Ovary (tissue), 9 donors: Measurements from ENCODE around the gene GUCY1B1. TPM values are rescaled to one million over a fixed set of nuclear protein-coding genes. Genes with fewer than 3 reads are reported as not detected.

Source experiments
- DNase-seq, 5 donors: peaks; one replicate each; pipeline ENCODE4 v3.0.0-alpha.2; 2019 to 2020
- H3K27ac ChIP-seq, 2 donors: fragments of 200-600 bp; one replicate each; pipeline versions ENCODE4 v1.5.1 to v1.8.0; 2019 to 2022
- H3K27me3 ChIP-seq: fragments of 200-600 bp; one replicate; pipeline ENCODE4 v1.8.0; 2022
- H3K36me3 ChIP-seq: fragments of 200-600 bp; sonication (generic); one replicate; pipeline ENCODE4 v1.5.1; 2019
- H3K4me1 ChIP-seq: one replicate; pipeline ENCODE4 v1.8.1; 2013; ENCODE audit warnings: mild to moderate bottlenecking, moderate library complexity; ENCODE audit not compliant: insufficient read depth
- H3K4me3 ChIP-seq: fragments of 200-600 bp; sonication (generic); one replicate; pipeline ENCODE4 v1.5.1; 2017
- H3K9me3 ChIP-seq, 2 donors: fragments of 200-600 bp in 1 of 2; sonication (generic) in 1 of 2; one replicate each; pipeline versions ENCODE4 v1.5.1 to v1.8.1; 2013 to 2019; ENCODE audit warnings: mild to moderate bottlenecking in 1 of 2, moderate library complexity in 1 of 2
- EP300 ChIP-seq: sonication (generic); formaldehyde crosslinking; IDR thresholded peaks from one replicate; pipeline ENCODE4 v1.6.1; 2017; ENCODE audit warnings: antibody characterized with exemption
- POLR2A ChIP-seq: fragments of 450-650 bp; IDR thresholded peaks from one replicate; pipeline ENCODE4 v1.6.1; 2017; ENCODE audit warnings: antibody characterized with exemption, mild to moderate bottlenecking, moderate library complexity
- WGBS, 3 donors: extraction: QIAGEN DNeasy Blood & Tissue Kit in 1 of 3; methylation state at CpG; one replicate each; pipeline versions ENCODE4 v1.1.5 to v1.1.7; 2013 to 2017; 5-methylcytosine and 5-hydroxymethylcytosine counted together
- intact Hi-C, 4 donors: fragments of 100-400 bp; cut with DNase I; formaldehyde crosslinking; loops; one replicate each; pipeline versions ENCODE4 v1.11.0 to v1.15.1; 2022 to 2023
- polyA plus RNA-seq, 2 donors: library from polyadenylated mRNA; stranded (reverse); fragments of 200-250 nt in 1 of 2; fragments of 350-450 nt in 1 of 2; fragmentation: Illumina TruSeq in 1 of 2; extraction: RNeasy Lipid Tissue Mini Kit (QIAGEN cat#74804) in 1 of 2; gene quantifications; one replicate each; pipeline ENCODE4 v1.2.3, GENCODE V29; 2013 to 2014
- total RNA-seq, 7 donors: library from RNA; depleted of rRNA in 2 of 7; stranded (reverse); fragments of >200 nt in 2 of 7; fragmentation: NEBNext Ultra II Directional in 3 of 7; extraction: Animal tissue kit (Norgen Biotek cat#: 25700) in 3 of 7; gene quantifications; one replicate each; pipeline versions ENCODE4 v1.1.0 to v1.2.4, GENCODE V29; 2016 to 2023
- TF ChIP-seq, protein P1 (sequence below), 3 donors: fragments of 450-650 bp in 2 of 3; fragments of 200-600 bp in 1 of 3; IDR thresholded peaks; one replicate each; pipeline versions ENCODE4 v1.5.1 to v1.8.0; 2016 to 2022; ENCODE audit warnings: antibody characterized with exemption in 3 of 3, mild to moderate bottlenecking in 1 of 3
- donor health status: DM: no; HTN: no; CAD: no; lungs with moderate emphysema.
- donor health status: DM: no; HTN: no; CAD: no.
- donor health status: Bipolar disorder and iron deficiency.
- donor health status: DM: yes; HTN: yes; CAD: no.
- donor health status: DM: no; HTN: no; CAD: no.
- donor health status: DM: yes; HTN: yes; CAD: no.

The GUCY1B1 gene
- total and polyA plus RNA-seq, 9 donors = 3.6 to 17.9 (median 6.2) TPM

DNA sequence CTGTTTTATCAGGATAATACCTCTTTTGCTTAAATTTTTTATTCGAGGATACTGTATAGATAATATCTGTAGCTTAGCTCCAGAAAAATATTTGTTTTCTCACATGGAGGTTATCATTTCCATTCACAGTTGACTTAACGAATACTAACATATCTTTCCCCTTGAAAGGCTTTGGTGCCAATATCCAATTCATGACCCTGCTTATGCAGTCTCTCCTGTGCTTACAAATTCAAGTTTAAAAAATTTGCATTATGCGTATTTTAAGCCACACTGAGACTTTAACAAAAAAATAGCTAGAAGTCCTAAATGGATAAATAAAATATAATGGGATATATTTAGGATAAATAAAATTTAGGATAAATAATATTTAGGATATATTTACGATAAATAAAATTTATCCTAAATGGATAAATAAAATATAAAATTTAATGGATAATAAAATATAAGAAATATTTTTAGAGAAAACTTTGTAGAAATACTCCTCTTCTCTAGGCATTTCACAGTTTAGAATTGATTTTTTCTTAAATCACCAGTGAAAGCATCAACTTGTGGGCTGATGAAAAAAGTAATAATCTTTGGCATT lies 22.5 kb downstream of the GUCY1B1 start:
- no peak for DNase-seq
- intact Hi-C loops = loop anchor here in 1 of 4 donors (10.0 kb wide), 1 partner anchor 337 kb away; no protein-coding TSS in a partner anchor

GRCh38 chr4:155784637-155785036 lies 25.8 kb downstream of the GUCY1B1 start:
- Histone ChIP-seq H3K36me3 (no peaks in the 10 kb centered on the region), H3K4me1 (no peaks in the 10 kb centered on the region), H3K9me3 (no peaks in the 10 kb centered on the region), H3K27me3 (no peaks in the 10 kb centered on the region), H3K27ac (no peak overlapping the region), H3K4me3 (no peak overlapping the region)
- 2 to 10% (median 8%) methylated on average over 1 of the region's 1 CpG for WGBS, 3 donors
- no peak for DNase-seq
- TF ChIP-seq POLR2A (no peak), EP300 (no peak)
- TF ChIP-seq, protein P1, sequence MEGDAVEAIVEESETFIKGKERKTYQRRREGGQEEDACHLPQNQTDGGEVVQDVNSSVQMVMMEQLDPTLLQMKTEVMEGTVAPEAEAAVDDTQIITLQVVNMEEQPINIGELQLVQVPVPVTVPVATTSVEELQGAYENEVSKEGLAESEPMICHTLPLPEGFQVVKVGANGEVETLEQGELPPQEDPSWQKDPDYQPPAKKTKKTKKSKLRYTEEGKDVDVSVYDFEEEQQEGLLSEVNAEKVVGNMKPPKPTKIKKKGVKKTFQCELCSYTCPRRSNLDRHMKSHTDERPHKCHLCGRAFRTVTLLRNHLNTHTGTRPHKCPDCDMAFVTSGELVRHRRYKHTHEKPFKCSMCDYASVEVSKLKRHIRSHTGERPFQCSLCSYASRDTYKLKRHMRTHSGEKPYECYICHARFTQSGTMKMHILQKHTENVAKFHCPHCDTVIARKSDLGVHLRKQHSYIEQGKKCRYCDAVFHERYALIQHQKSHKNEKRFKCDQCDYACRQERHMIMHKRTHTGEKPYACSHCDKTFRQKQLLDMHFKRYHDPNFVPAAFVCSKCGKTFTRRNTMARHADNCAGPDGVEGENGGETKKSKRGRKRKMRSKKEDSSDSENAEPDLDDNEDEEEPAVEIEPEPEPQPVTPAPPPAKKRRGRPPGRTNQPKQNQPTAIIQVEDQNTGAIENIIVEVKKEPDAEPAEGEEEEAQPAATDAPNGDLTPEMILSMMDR (IDR thresholded peaks at IDR 0.05) = no peak
- intact Hi-C loops = loop anchor here in 1 of 4 donors (10.0 kb wide), 1 partner anchor 340 kb away; no protein-coding TSS in a partner anchor

More for the DNA sequence above, 22.5 kb downstream of the GUCY1B1 start:
- Histone ChIP-seq H3K4me3 (no peak overlapping the region), H3K9me3 (no peaks in the 10 kb centered on the region), H3K27ac (no peak overlapping the region), H3K27me3 (no peaks in the 10 kb centered on the region), H3K4me1 (no peaks in the 10 kb centered on the region), H3K36me3 (no peaks in the 10 kb centered on the region)
- 92 to 94% (median 93%) methylated on average over 4 of the region's 4 CpGs for WGBS, 3 donors
- no peak for TF ChIP-seq EP300
- TF ChIP-seq, protein P1 (IDR thresholded peaks at IDR 0.05) = no peak

- H3K4me3 ChIP-seq = no peak overlapping the region
- no peaks in the 10 kb centered on the region for H3K27me3 ChIP-seq
- TF ChIP-seq, protein P1 (IDR thresholded peaks at IDR 0.05) = no peak
- no peak for TF ChIP-seq POLR2A
- TF ChIP-seq EP300 = no peak
- H3K27ac ChIP-seq = no peak overlapping the region
- no peaks in the 10 kb centered on the region for H3K4me1 ChIP-seq
- WGBS, 3 donors = 84 to 90% (median 88%) methylated on average over 1 of the region's 1 CpG
- no peaks in the 10 kb centered on the region for H3K9me3 ChIP-seq
- no peaks in the 10 kb centered on the region for H3K36me3 ChIP-seq
- DNase-seq = no peak
- intact Hi-C loops = loop anchor here in 1 of 4 donors (10.0 kb wide), 1 partner anchor 341 kb away; no protein-coding TSS in a partner anchor
Observed at GRCh38 chr4:155785828-155786227, 27.0 kb downstream of the GUCY1B1 start.

DNA sequence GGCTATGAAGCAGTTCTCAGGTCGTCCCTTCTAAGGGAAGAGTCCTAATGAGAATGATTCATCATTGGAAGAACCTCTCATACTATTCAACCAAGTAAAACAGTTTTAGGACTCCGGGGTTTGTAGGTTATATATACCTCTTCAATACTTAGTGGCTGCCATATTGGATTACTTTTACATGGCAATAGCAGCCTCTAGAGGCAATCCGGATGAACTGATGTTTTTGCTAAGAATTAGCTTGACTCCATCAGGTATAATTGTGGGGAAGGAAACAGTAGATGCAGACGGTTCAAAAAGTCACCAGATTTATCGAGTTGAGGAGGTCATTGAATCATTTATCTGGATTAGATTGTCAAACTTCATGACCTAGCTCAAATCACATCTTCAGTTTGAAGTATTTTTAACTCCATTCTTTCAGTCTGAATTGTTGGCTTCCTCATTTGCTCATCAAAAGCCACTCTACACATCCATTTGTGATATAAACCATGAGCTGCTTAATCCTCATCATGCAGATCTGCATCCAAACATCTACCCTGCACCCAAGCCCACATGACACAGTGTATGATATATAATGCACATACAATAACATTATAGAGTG lies 28.4 kb downstream of the GUCY1B1 start:
- intact Hi-C loops = loop anchor here in 1 of 4 donors (10.0 kb wide), 1 partner anchor 342 kb away; no protein-coding TSS in a partner anchor
- TF ChIP-seq, protein P1 (IDR thresholded peaks at IDR 0.05) = peak in 1 of 3 donors; percentile 47
- TF ChIP-seq EP300 (no peak), POLR2A (no peak)
- no peak for DNase-seq
- no peaks in the 10 kb centered on the region for H3K9me3 ChIP-seq
- H3K4me1 ChIP-seq = no peaks in the 10 kb centered on the region
- WGBS, 3 donors = 25 to 34% (median 31%) methylated on average over 5 of the region's 5 CpGs
- H3K36me3 ChIP-seq = no peaks in the 10 kb centered on the region
- H3K27ac ChIP-seq = no peak overlapping the region
- no peaks in the 10 kb centered on the region for H3K27me3 ChIP-seq
- H3K4me3 ChIP-seq = no peak overlapping the region
